C1 segment of cervical spinal cord (tissue), 14 donors: Measurements from ENCODE around the gene TPI1.
"Not testable (repeated sequence)": the region's sequence is repeated elsewhere in the genome, so short reads cannot be mapped to it uniquely, and the experiment has no call there.

Experiments used
- DNase-seq, 14 donors: peaks; one replicate each; lab custom pipeline; 2025; lab: John Stamatoyannopoulos, UW

The TPI1 gene

DNA sequence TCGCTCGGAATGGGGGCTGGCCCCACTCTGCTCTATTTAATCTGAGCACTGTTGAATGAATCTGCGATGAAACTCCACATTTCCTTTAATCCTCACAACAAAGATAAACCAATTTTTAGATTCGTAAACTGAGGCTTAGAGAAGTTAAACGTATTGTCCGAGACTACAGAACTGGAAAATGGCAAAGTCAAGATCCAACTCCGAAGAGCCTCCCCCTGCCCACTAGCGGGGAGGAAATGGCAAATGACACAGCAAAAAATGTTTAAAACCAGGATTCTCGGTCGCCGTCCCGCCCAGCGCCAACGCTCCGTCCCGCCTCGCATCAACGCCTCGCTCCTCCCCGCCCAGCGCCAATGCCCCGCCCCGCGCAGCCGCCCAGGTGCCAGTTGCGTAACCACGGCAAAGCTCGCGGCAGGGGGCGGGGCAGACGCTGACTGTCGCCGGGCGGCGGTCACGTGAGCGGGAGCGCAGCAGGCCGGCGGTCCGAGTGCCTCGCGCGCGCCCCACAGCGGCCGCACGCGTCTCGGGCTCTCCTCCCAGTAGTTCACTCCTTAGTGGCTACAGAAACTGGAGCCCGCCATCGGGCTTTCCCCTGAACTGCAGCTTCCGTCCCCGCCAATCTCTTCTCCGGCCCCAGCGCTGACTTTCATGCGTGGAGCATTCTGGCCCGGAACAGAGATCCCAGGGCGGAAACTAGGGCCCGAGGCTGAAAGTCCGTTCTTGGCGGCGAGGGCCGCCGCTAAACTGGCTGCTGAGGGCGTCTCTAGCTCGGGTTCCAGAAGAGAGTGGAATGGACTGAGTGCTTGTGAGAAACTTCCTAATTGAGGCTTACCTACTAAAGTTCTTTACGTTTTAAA lies 23.7 kb downstream of the TPI1 start:
- peak; percentile 55 to 98 (median 94) for DNase-seq

DNA sequence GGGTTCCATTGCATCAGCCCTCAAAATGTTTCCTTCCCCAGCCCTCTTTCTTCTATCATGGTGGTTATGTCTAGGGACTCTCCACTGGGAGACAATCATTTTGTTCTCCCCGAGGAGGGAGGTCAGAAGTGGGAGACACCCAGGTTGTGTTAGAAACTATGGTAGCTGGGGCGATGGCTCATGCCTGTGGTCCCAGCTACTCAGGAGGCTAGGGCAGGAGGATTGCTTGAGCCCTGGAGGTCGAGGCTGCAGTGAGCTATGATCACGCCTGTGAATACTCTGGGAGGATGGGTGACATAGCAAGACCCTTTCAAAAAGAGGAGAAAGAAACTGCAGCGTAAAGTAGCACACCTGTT lies 24.3 kb downstream of the TPI1 start:
- no peak for DNase-seq

DNA sequence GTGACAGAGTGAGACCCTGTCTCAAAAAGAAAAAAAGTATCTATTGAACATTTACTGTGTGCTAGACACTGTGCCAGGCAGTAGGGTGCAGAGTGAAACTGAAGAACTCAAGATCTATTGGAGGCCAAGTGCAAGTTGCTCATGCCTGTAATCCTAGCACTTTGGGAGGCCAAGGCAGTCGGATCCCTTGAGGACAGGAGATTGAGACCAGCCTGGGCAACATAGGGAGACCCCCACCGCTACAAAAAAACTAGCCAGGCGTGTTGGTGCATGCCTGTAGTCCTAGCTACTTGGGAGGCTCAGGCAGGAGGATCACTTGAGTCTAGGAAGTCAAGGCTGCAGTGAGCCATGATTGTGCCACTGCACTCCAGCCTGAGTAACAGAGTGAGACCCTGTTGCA lies 25.4 kb downstream of the TPI1 start:
- DNase-seq: not testable (repeated sequence)

DNA sequence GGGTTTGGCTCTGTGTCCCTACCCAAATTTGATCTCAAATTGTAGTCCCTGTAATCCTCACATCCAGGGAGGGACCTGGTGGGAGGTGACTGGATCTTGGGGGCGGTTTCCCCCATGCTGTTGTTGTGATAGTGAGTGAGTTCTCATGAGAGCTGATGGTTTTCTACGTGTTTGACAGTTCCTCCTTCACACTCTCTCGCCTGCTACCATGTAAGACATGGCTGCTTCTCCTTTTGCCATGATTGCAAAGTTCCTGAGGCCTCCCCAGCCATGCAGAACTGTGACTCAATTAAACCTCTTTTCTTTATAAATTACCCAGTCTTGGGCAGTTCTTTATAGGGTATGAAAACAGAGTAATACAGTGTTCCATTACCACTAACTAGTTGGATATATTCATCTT lies 27.0 kb downstream of the TPI1 start:
- DNase-seq: no peak

DNA sequence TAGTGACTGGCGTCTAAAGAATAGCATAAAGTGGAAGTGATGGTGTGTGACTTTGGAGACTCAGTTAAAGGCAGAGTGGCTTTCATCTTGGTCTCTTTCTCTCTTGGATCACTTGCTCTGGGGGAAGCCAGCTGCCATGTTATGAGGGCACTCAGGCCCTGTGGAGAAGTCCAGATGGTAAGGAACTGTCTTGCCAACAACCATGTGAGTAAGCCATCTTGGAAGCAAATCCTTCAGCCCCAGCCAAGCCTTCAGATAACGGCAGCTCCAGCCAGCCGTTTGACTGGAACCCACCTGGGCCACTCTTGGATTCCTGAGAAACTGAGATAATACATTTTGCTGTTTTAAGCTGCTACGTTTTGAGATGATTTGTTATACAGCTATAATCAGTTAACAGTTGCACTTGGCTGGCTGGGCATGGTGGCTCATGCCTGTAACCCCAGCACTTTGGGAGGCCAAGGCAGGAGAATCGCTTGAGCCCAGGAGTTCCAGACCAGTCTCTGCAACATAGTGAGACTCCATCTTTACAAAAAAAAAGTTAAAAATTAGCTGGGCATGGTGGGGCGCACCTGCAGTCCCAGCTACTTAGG lies 29.6 kb downstream of the TPI1 start:
- DNase-seq: peak in 1 of 14 donors; percentile 92

DNA sequence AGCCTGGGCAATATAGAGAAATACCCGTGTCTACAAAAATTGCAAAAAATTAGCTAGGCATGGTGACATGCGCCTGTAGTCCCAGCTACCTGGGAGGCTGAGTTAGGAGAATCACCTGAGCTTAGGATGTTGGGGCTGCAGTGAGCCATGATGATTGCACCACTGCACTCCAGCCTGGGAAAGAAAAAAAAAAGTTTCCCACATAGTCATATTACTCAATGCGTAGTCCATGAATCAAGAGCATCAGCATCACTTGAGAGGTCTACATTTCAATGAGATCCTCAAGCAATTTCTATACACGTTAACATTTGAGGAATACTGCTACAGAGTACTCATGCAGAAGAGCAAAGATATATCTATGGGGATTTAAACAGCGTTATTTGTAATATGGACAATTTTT lies 32.1 kb downstream of the TPI1 start:
- no peak for DNase-seq

DNA sequence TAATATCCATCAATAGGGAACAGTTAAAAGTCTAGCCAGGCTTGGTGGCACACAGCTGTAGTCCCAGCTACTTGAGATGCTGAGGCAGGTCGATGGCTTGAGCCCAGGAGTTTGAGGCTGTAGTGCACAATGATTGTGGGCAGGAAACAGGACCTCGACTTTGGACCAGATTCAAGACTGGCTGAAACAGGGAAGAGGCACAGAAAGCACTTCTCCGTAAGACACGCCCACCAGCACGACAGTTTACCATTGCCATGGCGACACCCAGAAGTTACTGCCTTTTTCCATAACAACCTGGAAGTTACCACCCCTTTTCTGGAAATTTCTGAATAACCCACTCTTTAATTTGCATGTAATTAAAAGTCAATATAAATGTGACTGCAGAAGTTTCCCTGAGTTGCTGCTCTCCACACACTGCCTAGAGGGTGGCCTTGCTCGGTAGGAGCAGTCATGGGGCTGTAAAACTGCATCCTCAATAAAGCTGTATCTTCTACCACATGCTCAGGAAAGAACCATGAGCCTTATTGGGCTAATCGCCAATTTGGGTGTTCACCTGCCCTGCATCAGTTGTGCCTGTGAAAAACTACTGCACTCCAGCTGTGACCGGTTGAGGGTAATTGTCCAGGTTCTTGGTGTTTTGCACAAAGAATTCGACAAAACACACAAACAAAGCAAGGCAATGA lies 32.6 kb downstream of the TPI1 start:
- DNase-seq: peak in 9 of 14 donors; percentile 12 to 60 (median 30)

DNA sequence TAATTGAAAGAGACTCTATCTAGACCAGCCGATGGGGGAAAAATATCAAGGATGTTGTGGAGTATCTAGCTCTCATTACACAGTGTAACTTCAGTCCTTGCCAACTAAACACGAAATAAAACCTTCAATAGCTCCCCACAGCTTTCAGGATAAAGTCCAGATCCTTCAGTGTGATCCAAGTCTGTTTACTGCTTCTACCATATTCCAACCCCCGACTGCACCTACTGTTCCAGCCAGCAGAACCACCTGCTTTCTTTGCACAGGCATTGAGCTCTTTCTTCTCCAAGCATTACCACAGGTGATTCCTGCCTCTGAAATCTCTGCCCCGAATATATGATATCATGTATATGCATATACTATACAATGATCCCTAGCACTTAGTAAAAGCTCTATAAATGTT lies 35.1 kb downstream of the TPI1 start:
- peak in 1 of 14 donors; percentile 67 for DNase-seq

DNA sequence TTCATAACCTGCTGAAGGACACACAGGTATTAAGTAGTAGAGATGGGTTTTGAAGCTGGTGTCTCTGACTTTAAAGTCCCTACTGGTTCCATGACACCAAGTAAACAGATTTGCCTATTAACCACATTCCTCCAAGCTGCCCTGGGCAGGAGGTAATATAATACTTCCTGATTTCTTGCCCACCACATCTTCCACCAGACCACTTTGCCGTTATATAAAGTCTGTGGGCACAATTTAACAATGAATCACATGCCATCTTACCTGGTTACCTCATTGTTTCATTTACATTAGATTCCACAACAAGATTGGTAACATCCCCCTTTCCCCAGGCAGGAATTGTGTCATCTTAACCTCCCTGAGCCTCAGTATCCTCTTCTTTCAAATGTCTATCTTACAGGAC lies 36.4 kb downstream of the TPI1 start:
- no peak for DNase-seq

DNA sequence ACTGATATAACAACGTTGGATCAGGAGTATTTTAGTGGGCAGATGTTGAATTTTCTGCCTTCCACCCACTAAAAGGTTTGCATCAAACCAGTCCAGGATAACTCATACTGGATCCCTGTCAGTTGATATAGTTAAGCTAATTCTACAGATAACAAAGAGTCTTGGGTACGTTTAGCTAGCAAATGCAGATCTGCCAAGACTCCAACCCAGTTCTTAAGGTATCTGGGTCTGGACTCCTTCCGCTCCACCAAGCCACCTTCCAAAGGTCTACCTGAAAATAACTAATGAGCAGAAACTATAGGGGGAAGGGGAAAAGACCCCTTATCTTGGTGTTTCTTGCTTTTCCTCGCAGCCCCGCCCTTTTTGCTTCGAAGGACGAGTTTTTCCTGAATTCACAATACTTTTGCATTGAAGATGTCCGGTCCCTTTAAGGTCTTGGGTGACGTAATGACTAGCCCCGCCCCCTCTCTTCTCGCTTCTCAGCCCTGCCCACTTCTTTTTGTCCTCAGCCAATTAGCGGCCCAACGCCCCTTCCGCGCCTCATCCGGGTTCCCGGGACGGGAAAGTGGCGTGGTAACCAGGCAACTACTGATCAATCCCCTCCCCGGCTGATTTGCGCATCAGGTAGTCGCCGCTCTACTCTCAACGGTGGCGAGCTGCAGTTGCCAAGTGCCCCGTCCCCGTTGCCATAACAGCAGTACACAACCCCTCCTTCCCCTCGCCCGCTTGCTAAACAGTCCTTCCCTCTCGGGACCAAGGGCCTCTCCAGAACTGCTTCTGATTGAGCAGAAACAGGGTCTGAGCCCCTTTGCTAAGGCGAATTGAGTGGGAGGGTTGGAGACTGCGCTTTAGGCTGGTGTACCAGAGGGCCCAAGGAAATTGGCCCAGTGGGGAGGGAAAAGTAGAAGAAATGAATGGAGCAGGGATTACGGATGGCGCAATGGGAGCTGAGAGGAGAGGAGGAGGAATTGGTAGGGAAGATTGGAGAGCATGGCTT lies 37.2 kb downstream of the TPI1 start, which contains the start of gene LRRC23:
TSS of gene LRRC23 (plus strand) at position 543 of the 997 bp plus-strand sequence. CDS start 812 bp downstream, outside the sequence.
- DNase-seq: peak; percentile 80 to 97 (median 94)

DNA sequence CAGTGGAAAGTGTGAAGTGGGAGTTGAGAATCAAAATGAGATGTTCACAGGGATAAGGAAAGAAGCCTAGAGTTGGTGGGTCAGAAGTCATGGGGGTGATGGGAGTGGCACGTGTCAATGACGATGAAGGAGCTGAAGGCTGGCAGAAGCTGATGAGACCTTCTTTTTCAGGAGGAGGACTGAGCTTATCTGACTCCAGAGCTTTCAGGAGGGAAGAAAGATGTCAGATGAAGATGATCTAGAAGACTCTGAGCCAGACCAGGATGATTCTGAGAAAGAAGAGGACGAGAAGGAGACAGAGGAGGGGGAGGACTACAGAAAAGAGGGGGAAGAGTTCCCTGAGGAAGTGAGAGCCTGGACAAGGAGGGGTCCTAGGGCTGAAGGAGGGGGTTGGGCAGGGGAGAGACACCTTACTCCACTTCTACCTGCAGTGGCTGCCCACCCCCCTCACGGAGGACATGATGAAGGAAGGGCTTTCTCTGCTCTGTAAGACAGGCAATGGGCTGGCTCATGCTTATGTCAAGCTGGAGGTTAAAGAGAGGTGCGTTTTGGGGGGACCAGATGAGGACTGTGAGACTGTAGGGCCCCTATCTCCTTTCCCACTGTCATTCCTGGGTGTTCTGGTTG lies 38.2 kb downstream of the TPI1 start:
- no peak for DNase-seq

DNA sequence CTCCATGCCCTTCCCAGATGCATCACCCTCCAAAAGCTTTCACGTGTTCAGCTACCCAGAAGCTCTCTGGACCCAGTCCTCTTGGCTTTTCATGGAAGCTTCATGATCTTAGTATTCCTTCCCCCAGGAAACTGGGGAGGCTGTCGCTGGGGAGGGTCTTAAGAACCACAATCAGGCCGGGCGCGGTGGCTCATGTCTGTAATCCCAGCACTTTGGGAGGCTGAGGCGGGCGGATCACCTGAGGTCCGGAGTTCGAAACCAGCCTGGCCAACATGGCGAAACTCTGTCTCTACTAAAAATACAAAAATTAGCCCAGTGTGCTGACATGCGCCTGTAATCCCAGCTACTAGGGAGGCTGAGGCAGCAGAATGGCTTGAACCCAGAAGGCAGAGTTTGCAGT lies 40.8 kb downstream of the TPI1 start:
- not testable (repeated sequence) for DNase-seq

DNA sequence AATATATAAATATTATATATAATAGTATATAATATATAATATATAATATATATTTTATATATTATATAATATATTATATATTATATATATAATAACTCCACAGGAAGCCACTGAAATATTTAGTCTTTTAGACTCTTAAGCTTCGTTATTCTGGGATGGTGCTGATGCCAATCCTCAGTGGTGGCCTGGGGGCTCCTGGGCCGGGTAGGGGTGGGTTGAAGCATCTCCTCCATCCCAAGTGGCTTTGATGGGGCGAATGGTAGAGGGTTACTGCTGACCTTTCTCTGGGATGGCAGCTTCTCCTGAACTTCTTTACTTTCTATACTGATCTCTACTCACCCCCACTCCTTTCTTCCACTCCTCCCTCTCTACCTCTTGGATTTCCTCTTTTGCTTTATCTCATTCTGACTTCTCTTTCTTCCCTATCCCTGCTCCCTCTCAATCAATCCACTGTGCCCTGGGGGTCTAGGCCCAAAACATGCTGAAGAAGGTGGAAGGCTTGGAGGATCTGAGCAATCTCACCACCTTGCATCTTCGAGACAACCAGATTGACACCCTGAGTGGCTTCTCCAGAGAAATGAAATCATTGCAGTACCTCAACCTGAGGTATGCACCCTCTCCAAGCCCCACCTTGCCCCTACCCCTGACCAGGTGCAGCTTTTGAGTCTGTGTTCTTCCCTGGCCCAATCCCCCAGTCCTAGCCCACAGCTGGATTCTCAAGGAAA lies 42.3 kb downstream of the TPI1 start:
- DNase-seq: no peak

DNA sequence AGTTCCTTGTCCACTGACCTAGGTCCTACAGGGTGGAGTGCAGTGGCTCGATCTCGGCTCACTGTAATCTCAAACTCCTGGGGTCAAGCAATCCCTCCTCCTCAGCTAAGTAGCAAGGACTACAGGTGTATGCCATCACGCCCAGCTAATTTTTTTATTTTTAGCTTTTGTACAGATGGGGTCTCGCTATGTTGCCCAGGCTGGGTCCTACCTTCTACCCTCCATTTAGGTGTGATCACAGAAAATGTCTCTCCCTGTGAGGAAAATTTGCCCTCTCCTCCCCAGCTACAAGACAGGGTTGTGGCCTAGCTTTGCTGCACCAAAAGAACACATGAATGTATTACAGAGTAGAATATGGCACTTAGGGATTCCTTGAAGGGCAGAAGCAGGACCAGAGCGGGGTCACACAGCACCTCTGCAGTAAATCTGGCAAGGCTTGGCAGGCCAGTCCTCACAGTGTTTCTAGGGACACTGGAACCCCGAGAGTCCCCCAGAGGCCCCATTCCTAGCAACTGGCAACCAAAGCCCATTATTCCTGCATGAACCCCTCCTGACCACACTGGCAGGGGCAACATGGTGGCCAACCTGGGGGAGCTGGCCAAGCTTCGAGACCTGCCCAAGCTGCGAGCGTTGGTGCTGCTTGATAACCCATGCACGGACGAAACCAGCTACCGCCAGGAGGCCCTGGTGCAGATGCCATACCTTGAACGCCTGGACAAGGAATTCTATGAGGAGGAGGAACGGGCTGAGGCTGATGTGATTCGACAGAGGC lies 45.0 kb downstream of the TPI1 start:
- no peak for DNase-seq

DNA sequence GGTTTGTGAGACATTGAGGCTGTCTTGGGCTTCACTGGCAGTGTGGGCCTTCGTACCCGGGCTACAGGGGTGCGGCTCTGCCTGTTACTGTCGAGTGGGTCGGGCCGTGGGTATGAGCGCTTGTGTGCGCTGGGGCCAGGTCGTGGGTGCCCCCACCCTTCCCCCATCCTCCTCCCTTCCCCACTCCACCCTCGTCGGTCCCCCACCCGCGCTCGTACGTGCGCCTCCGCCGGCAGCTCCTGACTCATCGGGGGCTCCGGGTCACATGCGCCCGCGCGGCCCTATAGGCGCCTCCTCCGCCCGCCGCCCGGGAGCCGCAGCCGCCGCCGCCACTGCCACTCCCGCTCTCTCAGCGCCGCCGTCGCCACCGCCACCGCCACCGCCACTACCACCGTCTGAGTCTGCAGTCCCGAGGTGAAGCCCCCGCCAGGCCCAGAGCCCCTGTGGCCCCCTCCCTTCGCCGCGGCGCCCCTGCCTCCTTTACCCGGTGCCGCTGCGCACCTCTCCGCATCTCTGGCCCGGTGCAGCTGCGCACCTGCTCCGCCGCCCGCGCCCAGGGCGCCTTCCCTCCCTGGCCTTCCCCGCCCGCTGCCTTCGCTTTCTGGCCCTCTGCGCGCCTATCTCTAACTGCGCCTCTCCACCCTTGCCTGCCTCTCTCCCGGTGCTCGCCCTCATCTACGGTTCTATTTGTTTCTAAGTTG lies 47.1 kb downstream of the TPI1 start, which contains the start of gene ENO2:
TSS of gene ENO2 (plus strand) at position 335 of the 701 bp plus-strand sequence. CDS start 1,253 bp downstream, outside the sequence.
- DNase-seq: peak in 12 of 14 donors; percentile 44 to 92 (median 69)

DNA sequence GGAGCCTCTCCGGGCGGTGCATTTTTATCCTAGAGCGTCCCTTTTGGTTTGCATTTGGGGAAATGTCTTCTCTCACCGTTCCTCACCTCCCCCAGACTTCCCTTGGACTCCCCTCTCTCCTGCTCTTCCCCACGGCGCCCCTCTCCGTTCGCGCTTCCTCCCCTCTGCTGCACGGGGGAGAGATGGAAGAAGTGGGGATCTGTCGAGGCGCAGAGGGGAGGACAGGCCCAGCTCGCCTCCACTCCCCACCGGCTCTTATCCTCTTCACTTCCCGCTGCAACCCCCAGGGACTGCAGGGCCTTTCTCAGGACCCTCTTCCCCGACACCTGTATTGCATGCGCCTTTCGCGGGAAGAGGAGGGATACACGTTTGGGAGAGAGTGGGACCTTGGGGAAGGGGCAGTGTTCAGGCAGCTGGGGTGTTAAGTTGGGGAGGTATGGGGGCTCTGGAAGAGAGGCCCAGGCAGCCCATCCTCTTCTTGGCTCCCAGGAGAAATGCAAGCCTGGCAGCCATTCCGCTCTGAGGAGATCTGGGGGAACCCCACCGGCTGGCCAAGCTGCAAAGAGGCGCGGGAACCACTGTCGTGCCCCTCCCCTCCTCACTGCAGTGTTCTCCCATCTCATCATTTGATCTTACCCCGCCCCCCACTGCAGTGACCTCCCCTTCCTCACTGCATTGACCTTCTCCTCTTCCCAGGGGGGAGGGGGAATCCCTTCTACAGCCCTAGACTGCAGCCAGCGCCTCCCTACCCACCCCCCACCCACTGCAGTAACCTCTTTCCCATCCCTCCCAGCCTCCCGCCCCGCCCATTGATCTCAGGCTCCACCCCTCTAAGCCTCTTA lies 47.8 kb downstream of the TPI1 start:
- DNase-seq: peak in 1 of 14 donors; percentile 47

DNA sequence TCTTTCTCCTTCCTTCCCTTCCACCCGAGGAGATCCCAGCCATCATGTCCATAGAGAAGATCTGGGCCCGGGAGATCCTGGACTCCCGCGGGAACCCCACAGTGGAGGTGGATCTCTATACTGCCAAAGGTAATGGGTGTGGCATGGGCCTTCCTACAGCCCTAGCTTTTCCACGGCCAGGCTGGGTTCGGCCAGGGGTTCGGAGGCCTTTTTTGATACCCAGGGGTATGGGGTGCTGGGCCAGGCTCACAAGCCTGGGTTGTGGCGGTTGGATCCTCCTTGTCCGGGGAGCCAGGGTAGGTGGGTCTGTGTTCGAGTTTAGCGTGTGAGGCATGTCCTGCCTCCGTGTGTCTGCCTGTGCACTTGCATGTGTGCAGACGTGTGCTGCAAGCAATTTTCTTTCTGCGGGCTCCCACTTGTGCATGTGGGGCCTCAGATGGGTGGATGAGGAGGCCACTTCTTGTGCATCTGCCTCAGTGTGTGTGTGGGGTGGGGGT lies 48.5 kb downstream of the TPI1 start:
- no peak for DNase-seq
